HepG2 (cell line): ENCODE data around the gene FRMD4A. TPM values are rescaled to one million over a fixed set of nuclear protein-coding genes. Genes with fewer than 3 reads are reported as not detected.
A peak's percentile ranks its signal among the peaks of the same experiment; 100 is the strongest.

ENCODE experiments used
- FLYWCH1 ChIP-seq: sonication (generic); formaldehyde crosslinking; IDR thresholded peaks from 2 replicates; pipeline ENCODE4 v1.8.1; 2023; ENCODE audit warnings: mild to moderate bottlenecking, missing genetic modification reagents
- HNF4G ChIP-seq, 2 experiments: sonication (generic) in 1 of 2; formaldehyde crosslinking in 1 of 2; IDR thresholded peaks; 2 replicates each; pipeline versions ENCODE4 v1.4.0 to v1.6.1; 2011 to 2020; ENCODE audit warnings: borderline replicate concordance in 2 of 2, low read depth in 2 of 2, mild to moderate bottlenecking in 2 of 2, low read length in 1 of 2, missing genetic modification reagents in 1 of 2, moderate library complexity in 1 of 2
- HNRNPH1 ChIP-seq: fragments of 200-400 bp; formaldehyde crosslinking; optimal IDR thresholded peaks from 2 replicates; pipeline ENCODE3; 2017; ENCODE audit warnings: mild to moderate bottlenecking, low read depth, low read length
- IRX3 ChIP-seq: sonication (generic); formaldehyde crosslinking; IDR thresholded peaks from 2 replicates; pipeline ENCODE4 v1.8.1; 2023; ENCODE audit warnings: mild to moderate bottlenecking, low read depth, missing genetic modification reagents, borderline replicate concordance
- MYC ChIP-seq: sonication (generic); formaldehyde crosslinking; IDR thresholded peaks from 2 replicates; pipeline ENCODE4 v1.9.0; 2021; ENCODE audit warnings: missing genetic modification reagents, borderline replicate concordance
- NR2C2 ChIP-seq: sonication (generic); formaldehyde crosslinking; IDR thresholded peaks from 2 replicates; pipeline ENCODE4 v1.4.0; 2020; ENCODE audit warnings: missing genetic modification reagents, mild to moderate bottlenecking, moderate library complexity, borderline replicate concordance
- POLR2AphosphoS2 ChIP-seq: IDR thresholded peaks from 2 replicates; pipeline ENCODE4 v1.6.1; 2011; ENCODE audit warnings: low read depth, low read length, improper control_type of control experiment
- PRPF4 ChIP-seq: fragments of 200-400 bp; formaldehyde crosslinking; IDR thresholded peaks from 2 replicates; pipeline ENCODE4 v1.6.1; 2016; ENCODE audit warnings: low read length, low read depth; ENCODE audit not compliant: poor library complexity, severe bottlenecking
- SALL1 ChIP-seq: sonication (generic); formaldehyde crosslinking; IDR thresholded peaks from 2 replicates; pipeline ENCODE4 v1.8.0; 2022; ENCODE audit warnings: mild to moderate bottlenecking, missing genetic modification reagents
- SRSF1 ChIP-seq: fragments of 200-400 bp; formaldehyde crosslinking; optimal IDR thresholded peaks from 2 replicates; pipeline ENCODE3; 2017; ENCODE audit warnings: mild to moderate bottlenecking, low read depth, low read length, moderate library complexity
- TCF12 ChIP-seq, 2 experiments: fragments of 450-650 bp in 1 of 2; sonication (generic) in 1 of 2; formaldehyde crosslinking in 1 of 2; IDR thresholded peaks; 2 replicates each; pipeline versions ENCODE4 v1.6.1 to v1.8.0; 2017 to 2022; ENCODE audit warnings: antibody characterized with exemption in 1 of 2, mild to moderate bottlenecking in 1 of 2, missing genetic modification reagents in 1 of 2, moderate library complexity in 1 of 2
- ZNF230 ChIP-seq: sonication (generic); formaldehyde crosslinking; IDR thresholded peaks from 2 replicates; pipeline ENCODE4 v1.4.0; 2020; ENCODE audit warnings: mild to moderate bottlenecking, missing genetic modification reagents
- ZNF329 ChIP-seq: sonication (generic); formaldehyde crosslinking; IDR thresholded peaks from 2 replicates; pipeline ENCODE4 v1.9.0; 2021; ENCODE audit warnings: low read depth, mild to moderate bottlenecking, missing genetic modification reagents
- ZNF333 ChIP-seq: sonication (generic); formaldehyde crosslinking; IDR thresholded peaks from 2 replicates; pipeline ENCODE4 v1.4.0; 2020; ENCODE audit warnings: mild to moderate bottlenecking, missing genetic modification reagents, borderline replicate concordance
- ZNF460 ChIP-seq: sonication (generic); formaldehyde crosslinking; IDR thresholded peaks from 2 replicates; pipeline ENCODE4 v1.5.1; 2020; ENCODE audit warnings: missing genetic modification reagents, mild to moderate bottlenecking, borderline replicate concordance
- ZNF567 ChIP-seq: sonication (generic); formaldehyde crosslinking; IDR thresholded peaks from 2 replicates; pipeline ENCODE4 v1.8.1; 2023; ENCODE audit warnings: mild to moderate bottlenecking, missing genetic modification reagents, borderline replicate concordance
- ZNF614 ChIP-seq: IDR thresholded peaks from 2 replicates; pipeline ENCODE4 v1.6.1; 2018; ENCODE audit warnings: missing biosample characterization, missing genetic modification reagents, inconsistent platforms, borderline replicate concordance
- ZNF781 ChIP-seq: sonication (generic); formaldehyde crosslinking; IDR thresholded peaks from 2 replicates; pipeline ENCODE4 v1.5.1; 2020; ENCODE audit warnings: borderline replicate concordance, mild to moderate bottlenecking, missing genetic modification reagents; ENCODE audit errors: not compliant biosample characterization
- ZSCAN25 ChIP-seq: sonication (generic); formaldehyde crosslinking; IDR thresholded peaks from 2 replicates; pipeline ENCODE4 v1.8.0; 2022; ENCODE audit warnings: mild to moderate bottlenecking, missing genetic modification reagents
- polyA plus RNA-seq, 8 experiments: library from polyadenylated mRNA; depleted of rRNA in 3 of 8; stranded (reverse) in 7 of 8; unstranded in 1 of 8; fragments of >200 nt; fragmentation: Illumina TruSeq in 4 of 8; extraction: Trizol in 4 of 8; gene quantifications; 2 replicates each; pipeline versions ENCODE4 v1.2.1 to v1.2.3, GENCODE V29; 2011 to 2016; ENCODE audit warnings: low read depth in 4 of 8, missing spikeins in 1 of 8, mixed read lengths in 1 of 8; ENCODE audit not compliant: insufficient read depth in 1 of 8
- total RNA-seq, 5 experiments: library from RNA; depleted of rRNA; stranded (reverse); fragments of >200 nt; fragmentation: Illumina TruSeq; extraction: Trizol; gene quantifications; 2 replicates each; pipeline ENCODE4 v1.2.3, GENCODE V29; 2016; ENCODE audit warnings: low read depth in 1 of 5
- TF ChIP-seq, protein P1 (sequence below): sonication (generic); formaldehyde crosslinking; IDR thresholded peaks from 2 replicates; pipeline ENCODE4 v1.5.1; 2020; ENCODE audit warnings: mild to moderate bottlenecking, missing genetic modification reagents, moderate library complexity
- TF ChIP-seq, protein P2 (sequence below): sonication (generic); formaldehyde crosslinking; IDR thresholded peaks from 2 replicates; pipeline ENCODE4 v1.5.1; 2020; ENCODE audit warnings: missing genetic modification reagents, mild to moderate bottlenecking, borderline replicate concordance
- TF ChIP-seq, protein P3 (sequence below): sonication (generic); formaldehyde crosslinking; IDR thresholded peaks from 2 replicates; pipeline ENCODE4 v1.4.0; 2020; ENCODE audit warnings: missing genetic modification reagents

FRMD4A gene
- total and polyA plus RNA-seq, 2 of the 13 experiments (the other 11 are each of a cell fraction or from before 2014, with no cell fraction given) = 0.09 to 0.26 TPM

DNA sequence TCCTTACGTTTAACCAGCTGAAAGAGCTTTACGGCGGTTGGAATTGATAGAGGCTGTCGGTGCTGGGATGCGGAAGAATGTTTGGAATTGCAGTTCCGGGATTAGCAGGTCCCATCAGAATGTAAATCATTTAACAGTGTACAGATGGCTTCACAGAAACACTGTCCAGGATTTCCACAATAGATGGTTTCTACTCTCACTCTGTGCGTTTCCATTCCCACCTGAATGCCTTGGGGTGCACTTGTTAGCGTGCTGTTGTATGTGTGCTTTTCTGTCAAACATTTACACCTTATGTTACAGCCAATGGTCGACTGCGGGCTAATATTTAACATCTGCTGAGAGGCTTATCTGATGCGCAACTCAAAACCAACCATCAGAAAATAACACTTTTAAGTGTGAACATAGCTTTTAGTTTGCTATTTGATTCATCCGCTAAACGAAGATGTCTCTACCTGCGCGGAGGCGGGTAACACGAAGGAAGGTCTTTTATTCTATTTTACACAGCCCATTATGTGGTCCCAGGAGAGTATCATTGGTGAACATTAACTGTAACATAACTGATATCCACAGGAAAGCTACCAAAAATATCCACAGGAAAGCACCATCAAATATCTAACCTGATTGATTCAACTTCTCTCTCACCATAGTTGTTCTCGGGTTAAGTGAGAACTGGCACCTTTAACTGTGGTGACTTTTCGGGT lies 564.9 kb downstream of the FRMD4A start (continued):
- TF ChIP-seq, protein P1, sequence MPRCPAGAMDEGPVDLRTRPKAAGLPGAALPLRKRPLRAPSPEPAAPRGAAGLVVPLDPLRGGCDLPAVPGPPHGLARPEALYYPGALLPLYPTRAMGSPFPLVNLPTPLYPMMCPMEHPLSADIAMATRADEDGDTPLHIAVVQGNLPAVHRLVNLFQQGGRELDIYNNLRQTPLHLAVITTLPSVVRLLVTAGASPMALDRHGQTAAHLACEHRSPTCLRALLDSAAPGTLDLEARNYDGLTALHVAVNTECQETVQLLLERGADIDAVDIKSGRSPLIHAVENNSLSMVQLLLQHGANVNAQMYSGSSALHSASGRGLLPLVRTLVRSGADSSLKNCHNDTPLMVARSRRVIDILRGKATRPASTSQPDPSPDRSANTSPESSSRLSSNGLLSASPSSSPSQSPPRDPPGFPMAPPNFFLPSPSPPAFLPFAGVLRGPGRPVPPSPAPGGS (CRISPR knock-in tag) = no peak
- TF ChIP-seq TCF12 (IDR thresholded peaks at IDR 0.05) = no peak
- no peak for TF ChIP-seq TCF12 (CRISPR knock-in tag; IDR thresholded peaks at IDR 0.05)
- TF ChIP-seq IRX3 (CRISPR knock-in tag) = no peak
- TF ChIP-seq ZNF567 = no peak
- no peak for TF ChIP-seq ZNF333 (CRISPR knock-in tag)
- no peak for TF ChIP-seq POLR2AphosphoS2
- TF ChIP-seq ZNF329 (CRISPR knock-in tag) = no peak
- no peak for TF ChIP-seq HNF4G (IDR thresholded peaks at IDR 0.05; ENCODE audit: borderline replicate concordance, low read depth, low read length)
- no peak for TF ChIP-seq HNF4G (CRISPR knock-in tag; IDR thresholded peaks at IDR 0.05; ENCODE audit: borderline replicate concordance, low read depth)
- TF ChIP-seq MYC (CRISPR knock-in tag) = no peak
- no peak for TF ChIP-seq PRPF4
- peak; percentile 31; the same call in 1 of the 2 replicates for TF ChIP-seq SALL1 (CRISPR knock-in tag)
- no peak for TF ChIP-seq SRSF1
- no peak for TF ChIP-seq ZNF781 (CRISPR knock-in tag)
- TF ChIP-seq ZSCAN25 (CRISPR knock-in tag) = no peak
- TF ChIP-seq ZNF614 (CRISPR knock-in tag) = no peak
- TF ChIP-seq, protein P2, sequence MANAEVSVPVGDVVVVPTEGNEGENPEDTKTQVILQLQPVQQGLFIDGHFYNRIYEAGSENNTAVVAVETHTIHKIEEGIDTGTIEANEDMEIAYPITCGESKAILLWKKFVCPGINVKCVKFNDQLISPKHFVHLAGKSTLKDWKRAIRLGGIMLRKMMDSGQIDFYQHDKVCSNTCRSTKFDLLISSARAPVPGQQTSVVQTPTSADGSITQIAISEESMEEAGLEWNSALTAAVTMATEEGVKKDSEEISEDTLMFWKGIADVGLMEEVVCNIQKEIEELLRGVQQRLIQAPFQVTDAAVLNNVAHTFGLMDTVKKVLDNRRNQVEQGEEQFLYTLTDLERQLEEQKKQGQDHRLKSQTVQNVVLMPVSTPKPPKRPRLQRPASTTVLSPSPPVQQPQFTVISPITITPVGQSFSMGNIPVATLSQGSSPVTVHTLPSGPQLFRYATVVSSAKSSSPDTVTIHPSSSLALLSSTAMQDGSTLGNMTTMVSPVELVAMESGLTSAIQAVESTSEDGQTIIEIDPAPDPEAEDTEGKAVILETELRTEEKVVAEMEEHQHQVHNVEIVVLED (CRISPR knock-in tag) = no peak
- 0 out of 2 replicates have a peak, but pooled peaks have one; percentile 41 for TF ChIP-seq NR2C2 (CRISPR knock-in tag)
- TF ChIP-seq ZNF460 (CRISPR knock-in tag) = peak; percentile 14; the same call in 1 of the 2 replicates
- TF ChIP-seq, protein P3, sequence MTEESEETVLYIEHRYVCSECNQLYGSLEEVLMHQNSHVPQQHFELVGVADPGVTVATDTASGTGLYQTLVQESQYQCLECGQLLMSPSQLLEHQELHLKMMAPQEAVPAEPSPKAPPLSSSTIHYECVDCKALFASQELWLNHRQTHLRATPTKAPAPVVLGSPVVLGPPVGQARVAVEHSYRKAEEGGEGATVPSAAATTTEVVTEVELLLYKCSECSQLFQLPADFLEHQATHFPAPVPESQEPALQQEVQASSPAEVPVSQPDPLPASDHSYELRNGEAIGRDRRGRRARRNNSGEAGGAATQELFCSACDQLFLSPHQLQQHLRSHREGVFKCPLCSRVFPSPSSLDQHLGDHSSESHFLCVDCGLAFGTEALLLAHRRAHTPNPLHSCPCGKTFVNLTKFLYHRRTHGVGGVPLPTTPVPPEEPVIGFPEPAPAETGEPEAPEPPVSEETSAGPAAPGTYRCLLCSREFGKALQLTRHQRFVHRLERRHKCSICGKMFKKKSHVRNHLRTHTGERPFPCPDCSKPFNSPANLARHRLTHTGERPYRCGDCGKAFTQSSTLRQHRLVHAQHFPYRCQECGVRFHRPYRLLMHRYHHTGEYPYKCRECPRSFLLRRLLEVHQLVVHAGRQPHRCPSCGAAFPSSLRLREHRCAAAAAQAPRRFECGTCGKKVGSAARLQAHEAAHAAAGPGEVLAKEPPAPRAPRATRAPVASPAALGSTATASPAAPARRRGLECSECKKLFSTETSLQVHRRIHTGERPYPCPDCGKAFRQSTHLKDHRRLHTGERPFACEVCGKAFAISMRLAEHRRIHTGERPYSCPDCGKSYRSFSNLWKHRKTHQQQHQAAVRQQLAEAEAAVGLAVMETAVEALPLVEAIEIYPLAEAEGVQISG (CRISPR knock-in tag) = peak; percentile 37; the same call in 1 of the 2 replicates
- no peak for TF ChIP-seq HNRNPH1
- no peak for TF ChIP-seq FLYWCH1 (CRISPR knock-in tag)
- TF ChIP-seq ZNF230 (CRISPR knock-in tag) = no peak
